Measurements from ENCODE around the gene B3GAT2. TPM values are rescaled to one million over a fixed set of nuclear protein-coding genes. Genes with fewer than 3 reads are reported as not detected.

Gene B3GAT2
- polyA plus RNA-seq (2011; rRNA removed) (0.01 and 0.02 TPM in 2 replicates), polyA minus RNA-seq (2011; rRNA and poly(A)+ RNA removed) (not detected in 2 replicates)

- no peak for TF ChIP-seq CTCF (IDR thresholded peaks at IDR 0.05; ENCODE audit: insufficient read depth, low read depth, low read length)
- POLR2A ChIA-PET = no interaction called here
- H3K4me3 ChIP-seq (ENCODE audit: low read depth, low read length) = peak within 1 kb of the TSS; percentile 38
- H3K27me3 ChIP-seq (ENCODE audit: control insufficient read depth, insufficient read depth, low read length) = peaks cover 20% of the 10 kb centered on the region
- no peak for DNase-seq (ENCODE audit: low read depth)
- no peaks in the 10 kb centered on the region for H3K36me3 ChIP-seq (ENCODE audit: control insufficient read depth, insufficient read depth, low read length)
- CTCF ChIA-PET = interaction anchor here (1.0 to 3.7 kb wide), 17 partner anchors 8 to 736 kb away, joined by 3 to 26 read pairs (median 4); no protein-coding TSS in a partner anchor
These were observed at the start of gene B3GAT2 for GRCh38 chr6:70956451-70957283. TSS of gene B3GAT2 (minus strand) at chr6:70957060. CDS start at chr6:70956429, 631 bp downstream.

GRCh38 chr6:70998148-70998547, 41.3 kb upstream of the B3GAT2 start:
- Histone ChIP-seq H3K4me3 (ENCODE audit: low read depth, low read length) (no peak overlapping the region), H3K36me3 (ENCODE audit: control insufficient read depth, insufficient read depth, low read length) (no peaks in the 10 kb centered on the region), H3K27me3 (ENCODE audit: control insufficient read depth, insufficient read depth, low read length) (no peaks in the 10 kb centered on the region)
- CTCF ChIA-PET = interaction anchor here (0.6 kb wide), 1 partner anchor 725 kb away, joined by 3 read pairs; no protein-coding TSS in a partner anchor
- POLR2A ChIA-PET = no interaction called here
- no peak for DNase-seq (ENCODE audit: low read depth)
- no peak for TF ChIP-seq CTCF (IDR thresholded peaks at IDR 0.05; ENCODE audit: insufficient read depth, low read depth, low read length)

GRCh38 chr6:70997379-70997778, 40.5 kb upstream of the B3GAT2 start:
- TF ChIP-seq CTCF (IDR thresholded peaks at IDR 0.05; ENCODE audit: insufficient read depth, low read depth, low read length) = no peak
- ChIA-PET CTCF (no interaction called here), POLR2A (no interaction called here)
- no peaks in the 10 kb centered on the region for H3K36me3 ChIP-seq (ENCODE audit: control insufficient read depth, insufficient read depth, low read length)
- H3K27me3 ChIP-seq (ENCODE audit: control insufficient read depth, insufficient read depth, low read length) = no peaks in the 10 kb centered on the region
- no peak for DNase-seq (ENCODE audit: low read depth)
- no peak overlapping the region for H3K4me3 ChIP-seq (ENCODE audit: low read depth, low read length)

GRCh38 chr6:70996106-70996505, 39.2 kb upstream of the B3GAT2 start:
- CTCF ChIA-PET = no interaction called here
- Histone ChIP-seq H3K27me3 (ENCODE audit: control insufficient read depth, insufficient read depth, low read length) (no peaks in the 10 kb centered on the region; the same call in 1 of the 2 replicates), H3K4me3 (ENCODE audit: low read depth, low read length) (no peak overlapping the region), H3K36me3 (ENCODE audit: control insufficient read depth, insufficient read depth, low read length) (no peaks in the 10 kb centered on the region)
- DNase-seq (ENCODE audit: low read depth) = no peak
- POLR2A ChIA-PET = no interaction called here
- no peak for TF ChIP-seq CTCF (IDR thresholded peaks at IDR 0.05; ENCODE audit: insufficient read depth, low read depth, low read length)

GRCh38 chr6:70995411-70995810, 38.6 kb upstream of the B3GAT2 start:
- Histone ChIP-seq H3K27me3 (ENCODE audit: control insufficient read depth, insufficient read depth, low read length) (no peaks in the 10 kb centered on the region; the same call in 1 of the 2 replicates), H3K36me3 (ENCODE audit: control insufficient read depth, insufficient read depth, low read length) (no peaks in the 10 kb centered on the region), H3K4me3 (ENCODE audit: low read depth, low read length) (no peak overlapping the region)
- ChIA-PET POLR2A (no interaction called here), CTCF (no interaction called here)
- TF ChIP-seq CTCF (IDR thresholded peaks at IDR 0.05; ENCODE audit: insufficient read depth, low read depth, low read length) = no peak
- no peak for DNase-seq (ENCODE audit: low read depth)
